Sigmoid colon (tissue), 4 donors: Measurements from ENCODE around the gene SUN2.

Source experiments
- EP300 ChIP-seq, 4 donors: sonication (generic); formaldehyde crosslinking; IDR thresholded peaks; one replicate each; pipeline ENCODE4 v1.6.1; 2017; ENCODE audit warnings: antibody characterized with exemption in 4 of 4
- POLR2A ChIP-seq, 2 donors: fragments of 450-650 bp; IDR thresholded peaks; one replicate each; pipeline ENCODE4 v1.6.1; 2016; ENCODE audit warnings: antibody characterized with exemption in 2 of 2, mild to moderate bottlenecking in 2 of 2, moderate library complexity in 2 of 2
- TF ChIP-seq, protein P1 (sequence below), 4 experiments: fragments of 450-650 bp in 3 of 4; fragments of 200-600 bp in 1 of 4; IDR thresholded peaks; one replicate each; pipeline ENCODE4 v1.5.1; 2016 to 2019; ENCODE audit warnings: antibody characterized with exemption in 4 of 4, mild to moderate bottlenecking in 3 of 4, moderate library complexity in 2 of 4

DNA sequence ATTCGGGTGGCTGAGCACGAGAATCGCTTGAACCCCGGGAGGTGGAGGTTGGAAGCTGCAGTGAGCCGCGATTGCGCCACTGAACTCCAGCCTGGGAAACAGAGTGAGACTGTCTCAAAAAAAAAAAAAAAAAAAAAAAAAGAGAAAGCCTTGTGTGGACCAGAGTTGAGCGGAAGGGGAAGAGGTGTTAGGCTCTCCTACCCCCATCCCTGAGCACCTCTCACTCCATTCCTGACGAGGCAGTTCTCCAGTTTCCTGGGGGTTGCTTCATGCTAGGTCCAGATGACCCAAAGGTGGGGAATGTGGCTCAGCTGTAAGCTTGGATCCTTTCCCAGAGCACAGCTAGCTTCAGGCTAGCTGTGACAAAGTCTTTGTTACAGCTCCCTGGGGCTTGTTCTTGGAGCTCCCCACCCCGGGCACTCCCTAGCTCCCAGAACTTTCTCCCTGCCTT is 46.9 kb upstream of the SUN2 start:
- TF ChIP-seq, protein P1, sequence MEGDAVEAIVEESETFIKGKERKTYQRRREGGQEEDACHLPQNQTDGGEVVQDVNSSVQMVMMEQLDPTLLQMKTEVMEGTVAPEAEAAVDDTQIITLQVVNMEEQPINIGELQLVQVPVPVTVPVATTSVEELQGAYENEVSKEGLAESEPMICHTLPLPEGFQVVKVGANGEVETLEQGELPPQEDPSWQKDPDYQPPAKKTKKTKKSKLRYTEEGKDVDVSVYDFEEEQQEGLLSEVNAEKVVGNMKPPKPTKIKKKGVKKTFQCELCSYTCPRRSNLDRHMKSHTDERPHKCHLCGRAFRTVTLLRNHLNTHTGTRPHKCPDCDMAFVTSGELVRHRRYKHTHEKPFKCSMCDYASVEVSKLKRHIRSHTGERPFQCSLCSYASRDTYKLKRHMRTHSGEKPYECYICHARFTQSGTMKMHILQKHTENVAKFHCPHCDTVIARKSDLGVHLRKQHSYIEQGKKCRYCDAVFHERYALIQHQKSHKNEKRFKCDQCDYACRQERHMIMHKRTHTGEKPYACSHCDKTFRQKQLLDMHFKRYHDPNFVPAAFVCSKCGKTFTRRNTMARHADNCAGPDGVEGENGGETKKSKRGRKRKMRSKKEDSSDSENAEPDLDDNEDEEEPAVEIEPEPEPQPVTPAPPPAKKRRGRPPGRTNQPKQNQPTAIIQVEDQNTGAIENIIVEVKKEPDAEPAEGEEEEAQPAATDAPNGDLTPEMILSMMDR (IDR thresholded peaks at IDR 0.05), result no peak
- TF ChIP-seq EP300 (IDR thresholded peaks at IDR 0.05) (no peak), POLR2A (IDR thresholded peaks at IDR 0.05) (no peak)
